CD14-positive monocyte (primary cell): Measurements from ENCODE around the gene CLDN22. TPM values are rescaled to one million over a fixed set of nuclear protein-coding genes. Genes with fewer than 3 reads are reported as not detected.

ENCODE experiments used
- DNase-seq, 3 donors: peaks; one replicate each; pipeline ENCODE4 v3.0.0-alpha.2; 2011 to 2022
- H2AFZ ChIP-seq: 2 replicates; pipeline ENCODE4 v1.6.0; 2012; ENCODE audit warnings: mild to moderate bottlenecking, low read depth, low read length, inconsistent platforms; ENCODE audit not compliant: insufficient read depth, poor library complexity, severe bottlenecking
- H3K27ac ChIP-seq, 2 donors: 1 replicate in 1 of 2; 2 replicates in 1 of 2; pipeline ENCODE4 v1.5.1; 2012 to 2013; ENCODE audit warnings: low read length in 2 of 2, control low read depth in 1 of 2, inconsistent platforms in 1 of 2, low read depth in 1 of 2, mild to moderate bottlenecking in 1 of 2
- H3K27me3 ChIP-seq, 2 donors: one replicate each; pipeline versions ENCODE4 v1.6.0 to v1.6.1; 2011 to 2013; ENCODE audit warnings: low read length in 2 of 2; ENCODE audit not compliant: control insufficient read depth in 2 of 2, insufficient read depth in 2 of 2
- H3K36me3 ChIP-seq, 2 donors: replicated peaks in 1 of 2; 1 replicate in 1 of 2; 2 replicates in 1 of 2; pipeline versions ENCODE4 v1.5.1 to v1.6.1; 2012 to 2013; ENCODE audit warnings: low read length in 2 of 2, control low read depth in 1 of 2, inconsistent platforms in 1 of 2, mild to moderate bottlenecking in 1 of 2; ENCODE audit not compliant: insufficient read depth in 2 of 2, control insufficient read depth in 1 of 2
- H3K4me1 ChIP-seq, 2 donors: 1 replicate in 1 of 2; 2 replicates in 1 of 2; pipeline versions ENCODE4 v1.5.1 to v1.6.1; 2012 to 2013; ENCODE audit warnings: low read length in 2 of 2, control low read depth in 1 of 2, inconsistent platforms in 1 of 2, mild to moderate bottlenecking in 1 of 2, moderate library complexity in 1 of 2; ENCODE audit not compliant: insufficient read depth in 2 of 2, control insufficient read depth in 1 of 2
- H3K4me2 ChIP-seq: replicated peaks from 2 replicates; pipeline ENCODE3; 2012; ENCODE audit warnings: low read length, moderate library complexity, mild to moderate bottlenecking; ENCODE audit not compliant: poor library complexity, severe bottlenecking; ENCODE audit errors: extremely low read depth
- H3K4me3 ChIP-seq, 3 experiments: fragments of 200-600 bp in 1 of 3; sonication (generic) in 1 of 3; replicated peaks in 1 of 3; 1 replicate in 2 of 3; 2 replicates in 1 of 3; pipeline ENCODE4 v1.5.1; 2011 to 2013; ENCODE audit warnings: low read length in 3 of 3, mild to moderate bottlenecking in 3 of 3, control low read depth in 2 of 3, low read depth in 2 of 3, inconsistent platforms in 1 of 3, moderate library complexity in 1 of 3
- H3K79me2 ChIP-seq: 2 replicates; pipeline ENCODE4 v1.6.0; 2012; ENCODE audit warnings: mild to moderate bottlenecking, control low read depth, inconsistent platforms, low read length, moderate library complexity; ENCODE audit not compliant: insufficient read depth
- H3K9ac ChIP-seq: 2 replicates; pipeline ENCODE4 v1.6.0; 2017; ENCODE audit warnings: low read length, mild to moderate bottlenecking; ENCODE audit not compliant: insufficient read depth, poor library complexity, severe bottlenecking
- H3K9me3 ChIP-seq, 2 donors: replicated peaks in 1 of 2; 1 replicate in 1 of 2; 2 replicates in 1 of 2; pipeline versions ENCODE4 v1.5.1 to v1.6.1; 2012 to 2013; ENCODE audit warnings: low read length in 2 of 2, control low read depth in 1 of 2; ENCODE audit not compliant: control insufficient read depth in 1 of 2, insufficient read depth in 1 of 2
- H4K20me1 ChIP-seq: 2 replicates; pipeline ENCODE4 v1.6.0; 2012; ENCODE audit warnings: mild to moderate bottlenecking, low read length, control low read depth, moderate library complexity; ENCODE audit not compliant: insufficient read depth
- H3K27ac Mint-ChIP-seq, 7 donors: one replicate each; pipeline ENCODE4 v1.8.0; 2020; ENCODE audit warnings: mild to moderate bottlenecking in 7 of 7, mixed read lengths in 7 of 7, moderate library complexity in 6 of 7, inconsistent platforms in 2 of 7
- H3K27me3 Mint-ChIP-seq, 3 donors: one replicate each; pipeline ENCODE4 v1.8.0; 2021 to 2022; ENCODE audit warnings: low read depth in 3 of 3, mild to moderate bottlenecking in 3 of 3, mixed read lengths in 3 of 3, moderate library complexity in 3 of 3, inconsistent platforms in 1 of 3
- H3K36me3 Mint-ChIP-seq, 2 donors: one replicate each; pipeline ENCODE4 v1.8.0; 2020; ENCODE audit warnings: mixed read lengths in 2 of 2, inconsistent platforms in 1 of 2, mild to moderate bottlenecking in 1 of 2
- H3K4me1 Mint-ChIP-seq: one replicate; pipeline ENCODE4 v1.8.0; 2020; ENCODE audit warnings: mild to moderate bottlenecking, mixed read lengths
- H3K4me3 Mint-ChIP-seq, 2 donors: one replicate each; pipeline ENCODE4 v1.8.0; 2020; ENCODE audit warnings: mild to moderate bottlenecking in 2 of 2, mixed read lengths in 2 of 2, moderate library complexity in 1 of 2
- H3K9me3 Mint-ChIP-seq, 7 donors: one replicate each; pipeline ENCODE4 v1.8.0; 2020 to 2022; ENCODE audit warnings: mixed read lengths in 7 of 7, mild to moderate bottlenecking in 6 of 7, moderate library complexity in 6 of 7, inconsistent platforms in 2 of 7
- WGBS: methylation state at CpG from one replicate; pipeline ENCODE4 v1.1.5; 2013; ENCODE audit warnings: missing lambda C conversion rate; ENCODE audit not compliant: insufficient coverage; 5-methylcytosine and 5-hydroxymethylcytosine counted together
- intact Hi-C, 2 donors: fragments of 100-400 bp; cut with micrococcal nuclease; formaldehyde crosslinking; loops; one replicate each; pipeline versions ENCODE4 v1.15.0 to v1.15.1; 2023
- polyA plus RNA-seq, 3 donors: library from polyadenylated mRNA; depleted of rRNA in 1 of 3; unstranded in 2 of 3; stranded (reverse) in 1 of 3; fragments of 300-500 nt in 2 of 3; fragments of >200 nt in 1 of 3; fragmentation: Illumina TruSeq in 2 of 3; gene quantifications; 1 replicate in 2 of 3; 2 replicates in 1 of 3; pipeline ENCODE4 v1.2.3, GENCODE V29; 2012 to 2021
- TF ChIP-seq, protein P1 (sequence below): fragments of 200-600 bp; IDR thresholded peaks from one replicate; pipeline ENCODE4 v1.8.0; 2022; ENCODE audit warnings: antibody characterized with exemption, mild to moderate bottlenecking

The CLDN22 gene
- polyA plus RNA-seq, 3 donors, result not detected

DNA sequence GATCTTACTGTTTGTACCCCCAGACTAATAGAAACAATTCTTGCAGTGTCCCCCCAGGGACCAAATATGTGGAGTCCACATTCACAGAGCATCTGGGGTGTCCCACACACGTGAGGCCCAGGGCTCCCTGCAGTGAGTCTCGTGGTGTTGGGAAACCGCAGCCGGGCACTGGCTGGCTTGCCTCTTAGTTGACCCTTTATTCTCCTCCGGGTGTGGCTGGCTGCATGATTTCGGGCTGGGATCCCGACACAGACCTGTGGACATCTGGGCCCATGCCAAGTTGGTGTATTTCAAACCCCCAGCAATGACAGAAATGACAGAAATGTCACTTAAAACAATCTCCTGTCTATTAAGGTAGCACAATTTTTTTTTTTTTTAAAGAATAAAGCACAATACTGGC is 17.8 kb upstream of the CLDN22 start:
- no peaks in the 10 kb centered on the region for H4K20me1 ChIP-seq
- peaks cover 0 to 19% (median 6%) of the 10 kb centered on the region in 3 donors for H3K27me3 Mint-ChIP-seq
- H2AFZ ChIP-seq, result no peak overlapping the region
- peaks cover 0 to 2% (median 0%) of the 10 kb centered on the region in 7 donors for H3K9me3 Mint-ChIP-seq
- TF ChIP-seq, protein P1, sequence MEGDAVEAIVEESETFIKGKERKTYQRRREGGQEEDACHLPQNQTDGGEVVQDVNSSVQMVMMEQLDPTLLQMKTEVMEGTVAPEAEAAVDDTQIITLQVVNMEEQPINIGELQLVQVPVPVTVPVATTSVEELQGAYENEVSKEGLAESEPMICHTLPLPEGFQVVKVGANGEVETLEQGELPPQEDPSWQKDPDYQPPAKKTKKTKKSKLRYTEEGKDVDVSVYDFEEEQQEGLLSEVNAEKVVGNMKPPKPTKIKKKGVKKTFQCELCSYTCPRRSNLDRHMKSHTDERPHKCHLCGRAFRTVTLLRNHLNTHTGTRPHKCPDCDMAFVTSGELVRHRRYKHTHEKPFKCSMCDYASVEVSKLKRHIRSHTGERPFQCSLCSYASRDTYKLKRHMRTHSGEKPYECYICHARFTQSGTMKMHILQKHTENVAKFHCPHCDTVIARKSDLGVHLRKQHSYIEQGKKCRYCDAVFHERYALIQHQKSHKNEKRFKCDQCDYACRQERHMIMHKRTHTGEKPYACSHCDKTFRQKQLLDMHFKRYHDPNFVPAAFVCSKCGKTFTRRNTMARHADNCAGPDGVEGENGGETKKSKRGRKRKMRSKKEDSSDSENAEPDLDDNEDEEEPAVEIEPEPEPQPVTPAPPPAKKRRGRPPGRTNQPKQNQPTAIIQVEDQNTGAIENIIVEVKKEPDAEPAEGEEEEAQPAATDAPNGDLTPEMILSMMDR, result no peak
- H3K79me2 ChIP-seq, result no peaks in the 10 kb centered on the region
- H3K9ac ChIP-seq, result no peak overlapping the region
- H3K4me1 Mint-ChIP-seq, result peaks cover 2% of the 10 kb centered on the region
- peaks cover 0 to 5% of the 10 kb centered on the region in 2 donors for H3K27me3 ChIP-seq
- no peak overlapping the region for H3K4me2 ChIP-seq
- no peak for DNase-seq
- H3K27ac Mint-ChIP-seq, result peak overlapping the region in 1 of 7 donors; percentile 5
- no peak overlapping the region for H3K4me3 ChIP-seq
- intact Hi-C loops, result no loop called here
- no peaks in the 10 kb centered on the region for H3K9me3 ChIP-seq
- no peaks in the 10 kb centered on the region for H3K36me3 Mint-ChIP-seq
- no peak overlapping the region for H3K4me3 Mint-ChIP-seq
- WGBS, result 97% methylated on average over 6 of the region's 7 CpGs
- H3K36me3 ChIP-seq, result no peaks in the 10 kb centered on the region
- H3K27ac ChIP-seq, result no peak overlapping the region
- peaks cover 1 to 2% of the 10 kb centered on the region in 2 donors for H3K4me1 ChIP-seq

DNA sequence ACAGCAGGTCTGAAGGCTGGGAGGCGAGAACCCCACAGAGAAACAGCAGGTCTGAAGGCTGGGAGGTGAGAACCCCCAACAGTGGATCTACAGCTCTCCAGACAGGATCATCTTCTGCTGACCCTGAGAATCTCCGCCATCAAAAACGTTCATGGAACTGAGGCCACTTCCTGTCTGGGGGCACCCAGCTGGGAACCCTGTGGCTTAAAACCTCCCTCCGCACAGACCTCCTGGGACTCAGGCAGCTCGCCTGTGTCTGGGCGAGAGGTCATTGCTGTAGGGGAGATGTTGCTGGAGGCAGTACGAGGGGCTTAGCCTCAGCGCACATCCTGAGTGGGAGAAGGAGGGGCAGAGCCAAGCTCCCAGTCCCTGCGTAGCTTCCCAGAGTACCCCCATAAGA is 17.3 kb upstream of the CLDN22 start:
- Mint-ChIP-seq H3K9me3 (peaks cover 0 to 2% (median 0%) of the 10 kb centered on the region in 7 donors), H3K27me3 (peaks cover 0 to 15% (median 6%) of the 10 kb centered on the region in 3 donors), H3K27ac (no peak overlapping the region), H3K4me3 (no peak overlapping the region), H3K4me1 (peaks cover 2% of the 10 kb centered on the region), H3K36me3 (no peaks in the 10 kb centered on the region)
- Histone ChIP-seq H3K4me2 (no peak overlapping the region), H3K4me3 (no peak overlapping the region), H2AFZ (no peak overlapping the region), H3K4me1 (no peaks in the 10 kb centered on the region), H3K36me3 (no peaks in the 10 kb centered on the region), H3K79me2 (no peaks in the 10 kb centered on the region), H3K9ac (no peak overlapping the region), H4K20me1 (no peaks in the 10 kb centered on the region), H3K27ac (no peak overlapping the region), H3K27me3 (peaks cover 0 to 3% of the 10 kb centered on the region in 2 donors), H3K9me3 (no peaks in the 10 kb centered on the region)
- DNase-seq, result no peak
- TF ChIP-seq, protein P1, result no peak
- 73% methylated on average over 5 of the region's 9 CpGs for WGBS
- intact Hi-C loops, result no loop called here
